ENCODE results near the gene SCN11A. TPM values are rescaled to one million over a fixed set of nuclear protein-coding genes. Genes with fewer than 3 reads are reported as not detected.
"Not testable (repeated sequence)": the region's sequence is repeated elsewhere in the genome, so short reads cannot be mapped to it uniquely, and the experiment has no call there.

SCN11A gene
- total RNA-seq, 1 donor from 2014 or later = 0.15 TPM

DNA sequence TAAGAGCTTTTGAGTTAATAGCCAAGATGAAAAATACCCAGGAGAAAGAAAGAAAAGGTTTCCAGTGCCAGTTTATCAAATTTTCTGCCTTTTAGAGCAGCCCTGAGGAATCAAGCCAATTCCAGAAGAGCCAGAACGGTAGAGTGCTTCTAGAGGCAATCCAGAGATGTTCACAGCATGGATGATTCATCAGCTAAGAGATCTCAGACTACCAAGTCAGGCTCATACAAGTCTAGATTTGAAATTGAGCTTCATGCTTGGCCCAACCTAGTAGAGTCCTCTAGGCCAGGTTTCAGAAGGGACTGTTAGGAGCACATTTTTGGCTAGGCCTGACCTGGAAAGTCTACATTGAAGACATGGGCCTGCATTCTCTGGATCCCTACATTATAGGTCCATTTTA, 15.5 kb upstream of the SCN11A start:
- no peak for ATAC-seq

DNA sequence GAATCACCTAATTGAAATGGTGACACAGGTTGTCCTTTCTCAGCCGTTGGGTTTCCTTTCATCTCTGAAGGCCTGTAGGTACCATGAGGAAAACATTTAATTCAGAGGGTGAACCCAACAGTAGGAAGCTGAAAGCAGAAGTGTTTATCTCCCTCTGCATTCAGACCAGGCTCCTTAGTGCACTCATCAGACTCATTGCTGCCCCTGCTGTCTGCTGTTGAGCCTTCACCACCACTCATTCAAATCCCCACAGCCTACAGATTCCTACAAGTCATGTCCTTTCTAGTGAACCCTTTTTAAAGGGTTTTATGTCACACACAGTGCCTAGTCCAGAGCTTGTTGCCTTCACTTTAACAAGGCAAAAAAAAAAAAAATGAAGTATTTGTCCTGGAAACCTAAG, 13.5 kb upstream of the SCN11A start:
- DNase-seq (ENCODE audit: low spot score) (no peak), ATAC-seq (peak; percentile 65)

More for the DNA sequence above, 15.5 kb upstream of the SCN11A start:
- DNase-seq (ENCODE audit: low spot score) = no peak

DNA sequence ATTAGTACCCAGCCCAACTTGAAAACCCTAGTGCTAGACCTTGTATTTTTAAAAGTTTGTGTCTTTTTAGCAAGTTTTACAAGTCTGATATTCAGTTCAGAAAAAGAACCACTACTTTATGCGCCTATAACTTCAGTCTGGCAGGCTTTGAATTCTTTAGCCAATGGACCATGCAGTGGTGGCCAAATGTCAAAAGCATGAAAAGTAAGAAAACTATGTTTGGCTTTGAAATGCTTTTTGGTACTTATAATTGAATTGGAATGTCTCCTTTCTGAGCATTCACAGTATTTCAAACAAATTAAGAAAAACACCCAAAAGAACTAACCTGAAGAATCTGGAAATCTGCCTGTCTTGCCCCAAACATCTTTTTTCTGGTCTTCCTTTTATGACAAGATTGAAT, 12.9 kb upstream of the SCN11A start:
- no peak for ATAC-seq
- DNase-seq (ENCODE audit: low spot score) = no peak

DNA sequence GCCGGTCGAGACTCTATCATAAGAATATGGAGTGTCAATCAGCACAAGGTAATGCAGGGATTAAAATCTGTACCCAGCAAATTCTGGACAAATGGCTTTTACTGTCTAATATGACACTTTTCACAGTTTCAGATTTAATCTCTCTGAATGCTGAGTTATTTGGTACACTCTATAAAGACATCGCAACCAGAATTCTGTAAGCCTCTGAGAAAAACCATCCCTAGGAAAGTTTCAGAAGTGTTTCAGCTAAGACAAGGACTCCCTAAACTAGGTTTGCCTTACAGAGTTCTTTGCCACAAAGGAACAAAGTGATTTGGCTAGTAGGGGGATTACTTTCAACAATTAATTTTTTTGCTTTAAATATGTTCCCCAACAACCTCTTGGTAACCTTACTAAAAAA, 11.4 kb upstream of the SCN11A start:
- DNase-seq (ENCODE audit: low spot score) (no peak), ATAC-seq (no peak)

DNA sequence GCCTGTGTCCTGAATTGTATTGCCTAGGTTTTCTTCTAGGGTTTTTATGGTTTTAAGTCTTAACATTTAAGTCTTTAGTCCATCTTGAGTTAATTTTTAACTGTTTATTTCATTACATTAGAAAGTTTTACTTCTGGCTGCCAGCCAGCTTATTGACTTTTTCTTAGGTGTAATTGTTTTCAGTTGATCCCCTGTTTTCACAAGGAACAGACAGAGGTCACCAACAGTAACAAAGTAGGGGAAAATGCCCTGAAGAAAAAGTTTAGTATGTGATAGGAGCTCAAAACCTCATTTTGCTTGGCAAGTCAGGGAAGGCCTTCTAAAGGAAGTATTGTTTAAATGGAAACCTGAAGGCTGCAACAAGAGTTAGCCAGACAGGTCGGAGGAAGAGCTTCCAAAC, 10.4 kb upstream of the SCN11A start:
- ATAC-seq = no peak
- no peak for DNase-seq (ENCODE audit: low spot score)

DNA sequence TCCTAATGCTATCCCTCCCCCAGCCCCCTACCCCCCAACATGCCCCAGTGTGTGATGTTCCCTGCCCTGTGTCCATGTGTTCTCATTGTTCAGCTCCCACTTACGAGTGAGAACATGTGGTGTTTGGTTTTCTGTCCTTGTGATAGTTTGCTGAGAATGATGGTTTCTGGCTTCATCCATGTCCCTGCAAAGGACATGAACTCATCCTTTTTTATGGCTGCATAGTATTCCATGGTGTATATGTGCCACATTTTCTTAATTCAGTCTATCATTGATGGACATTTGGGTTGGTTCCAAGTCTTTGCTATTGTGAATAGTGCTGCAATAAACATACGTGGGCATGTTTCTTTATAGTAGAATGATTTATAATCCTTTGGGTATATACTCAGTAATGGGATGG, 9.5 kb upstream of the SCN11A start:
- not testable (repeated sequence) for DNase-seq (ENCODE audit: low spot score); ATAC-seq

DNA sequence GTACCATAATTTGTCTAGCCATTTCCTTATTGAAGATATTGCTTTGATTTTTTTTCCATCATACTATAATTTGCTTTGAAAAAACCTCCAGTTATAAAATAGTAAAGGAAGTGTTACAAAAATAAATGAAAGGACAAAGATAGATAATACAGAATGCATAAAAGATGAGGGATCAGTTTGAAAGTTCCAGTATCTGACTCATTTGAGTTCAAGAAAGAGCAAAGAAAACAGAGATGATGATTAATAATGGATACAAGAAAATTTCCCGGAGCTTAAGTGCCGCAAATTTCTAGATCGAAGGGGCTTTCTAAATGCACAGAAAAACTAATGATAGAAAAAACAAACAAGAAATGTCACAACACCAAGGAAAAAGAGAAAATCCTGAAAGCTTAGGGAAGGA, 4.4 kb upstream of the SCN11A start:
- no peak for DNase-seq (ENCODE audit: low spot score)
- ATAC-seq = no peak

DNA sequence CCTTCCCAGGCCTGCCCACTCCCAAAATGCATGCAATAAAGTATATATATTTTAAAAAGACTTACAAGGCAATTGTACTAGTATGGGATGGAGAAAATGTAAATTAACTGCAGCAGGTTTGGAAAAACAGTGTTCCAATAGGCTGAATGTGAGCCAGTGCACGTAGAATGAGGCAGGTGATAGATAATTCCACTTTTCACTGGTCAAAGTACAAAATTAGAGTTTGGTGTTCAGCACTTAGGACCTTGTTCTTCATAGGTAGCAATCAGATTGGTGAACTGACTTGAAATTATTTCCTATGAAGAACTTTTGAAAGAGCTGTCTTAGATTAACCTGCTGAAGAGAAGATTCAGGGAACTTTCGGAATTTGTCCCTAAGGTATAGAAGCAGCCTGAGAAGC, 2.0 kb upstream of the SCN11A start:
- DNase-seq (ENCODE audit: low spot score) (no peak), ATAC-seq (no peak)

DNA sequence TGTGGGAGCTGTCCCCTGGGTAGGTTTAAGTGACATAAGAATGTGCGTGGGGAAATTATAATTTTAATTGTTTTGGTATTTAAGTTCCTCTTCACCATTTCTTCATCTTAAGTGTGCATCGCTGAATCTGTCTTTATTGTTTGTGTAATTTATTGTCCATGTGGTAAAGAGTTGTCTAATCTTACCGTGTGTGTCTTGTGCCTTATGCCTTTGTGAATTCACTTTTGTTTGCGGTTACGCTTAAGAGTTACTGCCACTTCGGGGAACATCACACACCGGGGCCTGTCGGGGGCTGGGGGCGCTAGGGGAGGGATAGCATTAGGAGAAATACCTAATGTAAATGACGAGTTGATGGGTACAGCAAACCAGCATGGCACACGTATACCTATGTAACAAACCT, 839 bp upstream of the SCN11A start:
- DNase-seq (ENCODE audit: low spot score) = no peak
- ATAC-seq = no peak

DNA sequence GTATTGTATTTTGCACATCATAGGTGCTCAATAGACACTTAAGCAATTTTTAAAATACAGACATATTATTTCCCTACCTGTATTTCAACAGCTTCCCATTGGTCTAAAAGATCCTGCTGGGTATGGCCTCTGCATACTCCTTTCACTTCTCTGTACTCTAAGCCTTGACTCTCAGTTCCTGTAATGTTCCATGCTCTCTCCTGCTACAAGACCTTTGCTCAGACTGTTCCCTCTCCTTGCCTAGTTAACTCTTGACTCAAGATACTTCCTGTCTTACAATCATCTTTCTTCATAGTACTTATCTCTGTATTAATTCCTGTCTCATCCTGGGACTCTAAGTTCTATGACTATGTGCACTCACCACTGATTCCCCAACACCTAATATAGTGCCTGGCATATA, 1.7 kb downstream of the SCN11A start:
- no peak for DNase-seq (ENCODE audit: low spot score)
- no peak for ATAC-seq

DNA sequence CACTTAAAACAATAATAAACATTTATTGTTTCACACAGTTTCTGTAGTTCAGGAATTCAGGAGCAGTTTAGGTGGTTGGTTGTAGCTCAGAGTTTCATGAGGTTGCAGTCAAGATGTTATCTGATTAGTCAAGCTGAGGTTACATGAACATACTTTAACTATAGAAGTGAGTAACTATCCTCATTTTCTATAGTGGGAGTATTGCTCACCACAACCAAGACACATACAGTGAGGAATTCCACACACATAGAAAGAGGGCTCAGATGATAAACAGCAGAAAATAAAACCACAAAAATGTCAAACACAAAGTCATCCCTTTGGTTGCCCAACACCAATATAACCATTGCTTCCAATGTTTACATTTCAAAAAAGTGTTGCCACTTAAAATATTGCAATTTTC, 13.6 kb downstream of the SCN11A start:
- ATAC-seq (no peak), DNase-seq (ENCODE audit: low spot score) (no peak)

DNA sequence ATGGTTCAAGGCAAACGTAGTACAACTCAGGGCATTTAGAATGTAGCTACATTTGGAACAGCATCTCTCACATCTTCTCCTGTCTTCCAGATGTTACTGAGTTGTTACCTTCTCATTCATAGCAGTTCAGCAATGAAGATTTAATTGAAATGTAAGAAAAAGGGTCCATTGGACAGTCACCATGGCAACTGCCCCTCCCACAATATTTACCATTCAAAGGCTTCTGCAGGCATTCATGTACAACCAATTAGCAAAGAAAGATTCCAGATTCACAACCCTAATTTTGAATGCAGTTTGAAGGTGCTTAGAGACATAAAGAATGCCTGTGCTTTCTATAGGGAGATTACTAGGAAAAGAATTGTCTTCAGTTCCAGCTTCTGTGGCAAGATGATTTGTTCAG, 22.2 kb downstream of the SCN11A start:
- DNase-seq (ENCODE audit: low spot score) (no peak), ATAC-seq (no peak)

DNA sequence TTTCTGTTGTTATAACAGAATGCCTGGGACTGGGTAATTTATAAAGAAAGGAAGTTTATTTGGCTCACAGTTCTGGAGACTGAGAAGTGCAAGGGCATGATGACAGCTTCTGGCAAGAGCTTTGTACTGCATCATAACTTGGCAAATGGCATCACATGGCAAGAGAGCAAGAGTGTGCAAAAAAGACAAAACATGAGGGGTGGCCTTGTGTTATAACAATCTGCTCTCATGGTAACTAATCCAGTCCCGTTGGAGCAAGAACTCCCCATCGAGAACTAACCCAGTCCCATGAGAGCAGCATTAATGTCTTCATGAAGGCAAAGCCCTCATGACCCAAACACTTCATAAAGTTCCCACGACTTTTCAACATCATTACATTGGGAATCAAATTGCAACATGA, 23.2 kb downstream of the SCN11A start:
- DNase-seq (ENCODE audit: low spot score) (no peak), ATAC-seq (no peak)

DNA sequence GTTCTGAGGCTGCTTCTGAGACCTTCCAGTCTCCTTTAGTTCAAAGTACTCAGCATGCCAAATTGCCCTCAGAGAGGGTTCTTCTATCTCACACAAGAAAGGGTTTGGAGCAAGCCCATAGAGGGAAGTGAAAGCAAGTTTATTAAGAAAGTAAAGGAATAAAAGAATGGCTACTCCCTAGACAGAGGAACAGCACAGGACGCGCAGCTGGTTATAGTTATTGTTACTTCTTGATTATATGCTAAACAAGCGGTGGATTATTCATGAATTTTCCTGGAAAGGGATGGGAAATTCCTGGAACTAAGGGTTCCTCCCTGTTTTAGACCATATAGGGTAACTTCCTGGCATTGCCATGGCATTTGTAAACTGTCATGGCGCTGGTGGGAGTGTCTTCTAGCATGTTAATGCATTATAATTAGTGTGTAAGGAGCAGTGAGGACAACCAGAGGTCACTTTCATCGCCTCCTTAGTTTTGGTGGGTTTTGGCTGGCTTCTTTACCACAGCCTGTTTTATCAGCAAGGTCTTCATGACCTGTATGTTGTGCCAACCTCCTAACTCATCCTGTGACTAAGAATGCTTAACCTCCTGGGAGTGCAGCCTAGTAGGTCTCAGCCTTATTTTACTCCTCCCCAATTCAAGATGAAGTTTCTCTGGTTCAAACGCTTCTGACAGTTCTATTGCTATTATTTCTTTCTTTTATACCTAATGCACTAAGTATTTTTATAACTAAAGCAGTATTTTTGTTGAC, 26.3 kb downstream of the SCN11A start:
- DNase-seq (ENCODE audit: low spot score) (no peak), ATAC-seq (no peak)

DNA sequence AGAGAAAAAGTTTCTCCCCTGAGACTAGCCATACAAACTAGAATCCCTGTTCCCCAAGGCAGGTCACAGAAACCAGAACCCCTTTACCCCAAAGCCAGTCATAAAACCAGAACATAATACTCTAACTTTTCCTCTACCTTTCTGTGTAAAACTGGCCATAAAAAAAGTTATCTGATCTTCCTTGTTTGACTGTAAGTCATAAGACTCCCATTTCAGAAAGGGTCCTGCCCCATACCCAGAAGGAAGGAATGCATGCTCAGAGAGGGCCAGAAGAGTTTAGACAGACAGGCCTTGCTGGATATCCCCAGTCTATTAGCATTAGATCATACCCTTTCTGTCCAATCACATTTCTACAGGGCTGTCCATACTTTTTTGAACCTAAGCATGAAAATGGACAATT, 27.2 kb downstream of the SCN11A start:
- DNase-seq (ENCODE audit: low spot score) = no peak
- no peak for ATAC-seq

DNA sequence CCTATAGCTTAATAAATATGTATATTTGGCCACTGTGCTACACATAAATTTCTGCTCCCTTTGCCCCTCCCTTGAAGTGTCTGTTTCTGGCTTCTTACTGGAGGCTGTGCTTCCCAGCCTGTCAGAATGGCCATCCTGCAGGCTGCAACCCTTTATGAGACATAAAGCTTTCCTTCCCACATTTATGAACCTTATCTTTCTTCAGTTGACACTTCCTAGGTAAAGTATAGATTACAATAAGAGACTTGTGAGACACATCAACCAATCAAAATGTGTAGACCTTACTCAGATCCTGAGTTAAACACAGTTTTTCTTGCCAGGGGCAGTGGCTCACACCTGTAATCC, 29.5 kb downstream of the SCN11A start:
- DNase-seq (ENCODE audit: low spot score) (no peak), ATAC-seq (no peak)

DNA sequence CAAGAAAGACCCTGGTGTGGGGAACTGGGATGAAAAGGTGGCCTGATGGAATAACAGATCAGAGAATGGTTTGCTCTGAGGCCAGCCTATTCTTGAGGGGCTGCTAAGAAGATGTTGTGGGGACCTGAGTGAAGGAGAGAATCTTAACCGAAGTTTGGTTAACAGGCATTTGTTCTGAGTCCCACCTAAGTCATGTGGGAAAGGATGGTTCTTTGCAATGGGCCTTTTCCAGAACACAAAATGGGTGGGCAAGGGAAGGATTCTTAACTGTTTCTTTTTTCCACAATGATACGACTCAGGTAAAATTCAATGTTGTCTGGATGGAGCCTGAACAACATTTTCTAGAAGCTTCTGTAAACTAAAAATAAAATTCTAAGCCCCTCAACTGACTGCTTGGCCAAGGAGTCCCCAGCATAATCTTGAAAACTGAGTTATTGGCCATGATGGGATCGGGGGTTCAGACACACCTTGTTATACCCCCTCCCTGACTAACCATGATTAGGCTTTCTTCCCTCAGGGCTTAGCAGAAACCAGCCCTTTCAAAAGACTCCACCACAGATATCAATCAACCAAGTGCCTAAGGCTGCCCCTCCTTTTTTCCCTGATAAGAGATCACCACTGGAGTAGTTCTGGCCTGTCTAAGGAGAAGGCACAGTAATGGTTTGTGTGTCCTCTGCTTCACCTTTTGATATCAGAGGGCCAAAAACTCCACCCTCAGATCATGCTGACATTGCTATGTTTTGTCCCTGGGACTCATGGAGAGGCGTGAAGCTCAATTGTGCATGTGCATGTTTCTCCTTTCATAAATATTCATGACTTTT, 30.1 kb downstream of the SCN11A start:
- ATAC-seq (no peak), DNase-seq (ENCODE audit: low spot score) (no peak)

DNA sequence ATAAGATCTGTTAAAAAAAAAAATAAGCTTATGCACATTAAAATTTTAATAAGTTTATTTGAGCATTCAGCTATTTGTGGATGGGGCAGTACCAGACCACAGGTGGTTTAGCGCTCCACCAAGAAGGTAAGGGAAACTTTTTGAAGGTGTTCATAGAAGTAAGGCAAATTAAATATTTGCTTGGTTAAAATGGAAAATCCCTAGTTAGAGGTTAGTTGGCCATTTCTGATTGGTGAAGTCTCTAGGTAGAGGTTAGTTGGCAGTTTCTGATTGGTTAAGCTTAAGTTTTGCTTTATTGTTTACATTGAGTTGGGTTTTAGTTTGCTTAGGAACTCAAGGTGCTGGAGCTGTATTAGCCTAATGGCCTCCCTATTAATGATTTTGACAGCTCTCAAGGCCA, 30.7 kb downstream of the SCN11A start:
- ATAC-seq (no peak), DNase-seq (ENCODE audit: low spot score) (no peak)

DNA sequence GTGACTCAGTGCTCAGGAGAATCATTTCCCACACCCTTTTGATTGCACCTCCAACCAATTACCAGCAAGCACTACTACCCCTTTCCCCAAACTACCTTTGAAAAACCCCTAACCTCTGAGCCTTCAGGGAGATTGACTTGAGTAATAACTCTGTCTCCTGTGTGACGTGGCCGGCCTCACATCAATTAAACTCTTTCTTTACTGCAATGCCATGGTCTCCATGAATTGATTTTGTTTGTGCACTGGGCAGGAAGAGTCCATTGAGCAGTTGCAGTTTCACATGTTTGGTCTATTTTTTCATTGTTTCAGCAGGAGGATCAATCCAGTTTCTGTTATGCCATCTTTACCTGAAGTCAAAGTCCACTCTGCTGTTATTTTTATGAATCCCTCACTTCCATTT, 32.4 kb downstream of the SCN11A start:
- ATAC-seq (no peak), DNase-seq (ENCODE audit: low spot score) (no peak)

DNA sequence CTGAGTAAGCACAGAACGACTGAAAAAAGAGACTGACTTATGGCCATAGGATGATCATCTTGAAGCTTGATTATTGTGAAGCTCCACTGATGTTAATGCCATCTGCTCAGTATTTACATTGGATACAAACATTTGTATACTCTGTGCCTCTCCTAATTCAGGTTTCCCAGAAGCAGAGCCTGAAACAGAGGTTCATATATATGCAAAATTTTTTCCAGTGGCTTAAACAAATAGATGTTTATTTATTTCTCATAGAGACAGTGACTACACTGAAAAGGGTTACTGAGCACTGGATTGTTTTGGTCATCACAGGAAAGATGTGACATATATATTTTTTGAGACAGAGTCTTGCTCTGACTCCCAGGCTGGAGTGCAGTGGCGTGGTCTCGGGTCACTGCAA, 36.3 kb downstream of the SCN11A start:
- ATAC-seq (no peak), DNase-seq (ENCODE audit: low spot score) (no peak)

DNA sequence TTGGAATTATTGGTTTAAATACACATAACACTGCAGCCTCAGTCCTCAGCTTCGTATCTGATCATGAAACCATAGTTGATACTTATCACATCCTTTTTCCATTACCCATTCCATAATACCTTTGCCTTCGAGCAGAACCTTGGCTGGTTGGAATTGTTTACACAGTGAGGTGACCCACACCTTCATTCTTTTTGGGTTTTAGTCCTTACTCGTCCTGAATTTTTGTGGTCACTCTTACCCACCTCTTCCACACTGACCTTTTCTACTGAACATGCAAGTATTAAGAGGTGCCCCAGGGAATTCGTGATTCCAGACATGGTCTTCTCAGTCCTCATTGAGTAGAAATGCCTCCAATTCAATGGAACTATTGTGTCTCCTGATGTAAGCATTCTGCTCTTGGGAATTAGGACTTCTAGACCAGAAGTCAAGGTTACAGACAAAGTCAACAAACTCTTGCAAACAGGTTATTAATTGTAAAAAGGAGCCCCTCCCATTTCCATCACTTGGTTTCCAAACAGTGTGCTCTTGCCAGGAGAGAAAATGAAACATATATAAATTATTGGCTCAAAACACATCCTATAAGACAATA, 37.7 kb downstream of the SCN11A start:
- DNase-seq (ENCODE audit: low spot score) (no peak), ATAC-seq (no peak)

DNA sequence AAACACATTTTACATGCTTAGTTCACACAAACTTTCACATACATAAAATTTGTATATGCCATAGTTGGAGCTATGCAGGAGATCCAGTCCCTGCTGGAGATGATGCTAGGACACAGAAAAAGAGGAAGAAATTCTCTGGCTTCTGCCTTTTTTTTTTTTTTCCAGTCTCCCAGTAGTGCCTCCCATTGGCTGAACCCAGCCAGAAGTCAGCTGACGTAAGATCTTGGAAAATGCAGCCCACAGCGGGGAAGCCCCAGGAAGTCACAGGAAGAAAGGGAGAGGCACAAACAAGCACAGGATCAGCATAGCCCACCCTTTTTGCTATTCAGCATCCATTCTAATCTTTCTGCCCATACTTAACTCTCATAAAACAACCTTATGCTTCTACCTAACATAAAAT, 38.5 kb downstream of the SCN11A start:
- DNase-seq (ENCODE audit: low spot score) (no peak), ATAC-seq (no peak)

Data from left lobe of liver (tissue), 2 donors.